Subcutaneous abdominal adipose tissue (tissue), 5 donors: ENCODE data around the gene RAC2.
"Not testable (repeated sequence)": the region's sequence is repeated elsewhere in the genome, so short reads cannot be mapped to it uniquely, and the experiment has no call there.

Experiments
- H3K27ac ChIP-seq: one replicate; pipeline ENCODE4 v1.7.0; 2013; ENCODE audit warnings: low read depth, mild to moderate bottlenecking, inconsistent platforms, low read length, moderate library complexity
- H3K27me3 ChIP-seq, 5 donors: one replicate each; pipeline ENCODE4 v1.7.0; 2013; ENCODE audit warnings: low read length in 5 of 5, inconsistent platforms in 1 of 5; ENCODE audit not compliant: control insufficient read depth in 5 of 5, insufficient read depth in 4 of 5
- H3K36me3 ChIP-seq, 5 donors: one replicate each; pipeline ENCODE4 v1.7.0; 2013; ENCODE audit warnings: low read length in 5 of 5; ENCODE audit not compliant: control insufficient read depth in 5 of 5, insufficient read depth in 5 of 5
- H3K4me1 ChIP-seq, 5 donors: one replicate each; pipeline ENCODE4 v1.7.0; 2013; ENCODE audit warnings: low read length in 5 of 5, mild to moderate bottlenecking in 3 of 5, moderate library complexity in 1 of 5; ENCODE audit not compliant: control insufficient read depth in 5 of 5, insufficient read depth in 5 of 5
- H3K4me3 ChIP-seq, 5 donors: one replicate each; pipeline ENCODE4 v1.7.0; 2013; ENCODE audit warnings: low read length in 5 of 5, low read depth in 1 of 5
- H3K9ac ChIP-seq, 5 donors: one replicate each; pipeline ENCODE4 v1.7.0; 2013; ENCODE audit warnings: low read length in 5 of 5, mild to moderate bottlenecking in 4 of 5, moderate library complexity in 3 of 5
- H3K9me3 ChIP-seq, 5 donors: one replicate each; pipeline ENCODE4 v1.7.0; 2013; ENCODE audit warnings: low read length in 5 of 5; ENCODE audit not compliant: control insufficient read depth in 5 of 5
- donor health status: healthy.
- donor health status: healthy.
- donor health status: healthy.
- donor health status: healthy.
- donor health status: healthy.

RAC2 gene

DNA sequence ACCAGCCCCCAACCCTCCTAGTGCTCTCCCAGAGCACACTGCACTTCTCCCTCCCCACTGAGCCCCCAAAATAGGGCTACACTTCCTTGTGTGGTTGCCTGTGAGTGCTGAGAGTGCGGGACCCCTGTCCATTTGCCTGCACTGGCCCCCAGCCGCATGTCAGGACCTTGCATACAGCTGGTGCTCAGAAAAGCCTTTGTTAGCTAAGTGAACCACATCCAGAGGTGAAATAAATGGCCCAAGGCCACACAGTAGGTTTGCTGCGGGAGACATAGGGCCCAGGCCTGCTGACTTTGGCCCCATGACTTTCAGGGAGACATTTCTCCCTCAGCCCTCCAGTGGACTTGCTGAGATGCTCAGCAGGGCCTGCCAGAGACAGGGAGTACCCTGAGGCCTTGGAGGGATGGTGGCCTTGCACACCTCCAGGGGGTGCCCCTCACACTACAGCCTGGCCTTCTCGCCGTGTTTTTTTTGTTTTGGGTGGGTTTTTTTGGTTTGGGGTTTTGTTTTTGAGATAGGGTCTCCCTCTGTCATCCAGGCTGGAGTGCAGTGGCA lies 42.0 kb downstream of the RAC2 start:
- H3K4me3 ChIP-seq, result no peak overlapping the region
- no peak overlapping the region for H3K27ac ChIP-seq
- peaks cover 0 to 3% (median 0%) of the 10 kb centered on the region in 5 donors for H3K27me3 ChIP-seq
- no peaks in the 10 kb centered on the region for H3K9me3 ChIP-seq
- H3K36me3 ChIP-seq, result no peaks in the 10 kb centered on the region
- peaks cover 13 to 25% (median 24%) of the 10 kb centered on the region in 5 donors for H3K4me1 ChIP-seq
- peak overlapping the region in 2 of 5 donors; percentile 2 to 31 for H3K9ac ChIP-seq

DNA sequence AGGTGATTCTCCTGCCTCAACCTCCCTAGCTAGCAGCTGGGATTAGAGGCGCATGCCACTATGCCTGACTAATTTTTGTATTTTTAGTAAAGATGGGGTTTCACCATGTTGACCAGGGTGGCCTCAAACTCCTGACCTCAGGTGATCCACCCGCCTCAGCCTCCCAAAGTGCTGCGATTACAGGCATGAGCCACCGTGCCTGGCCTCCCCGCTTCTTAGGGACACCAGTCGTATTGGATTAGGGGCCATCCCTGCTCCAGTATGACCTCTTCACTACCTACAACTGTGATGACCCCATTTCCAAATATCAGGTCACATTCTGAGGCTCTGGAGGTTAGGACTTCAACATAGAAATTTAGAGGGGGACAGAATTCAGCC lies 42.6 kb downstream of the RAC2 start:
- not testable (repeated sequence) for H3K4me3 ChIP-seq, H3K27ac ChIP-seq, H3K27me3 ChIP-seq, H3K36me3 ChIP-seq, H3K9me3 ChIP-seq
- Histone ChIP-seq H3K4me1 (peaks cover 15 to 32% (median 30%) of the 10 kb centered on the region in 5 donors), H3K9ac (peak overlapping the region in 1 of 5 donors; percentile 2)

DNA sequence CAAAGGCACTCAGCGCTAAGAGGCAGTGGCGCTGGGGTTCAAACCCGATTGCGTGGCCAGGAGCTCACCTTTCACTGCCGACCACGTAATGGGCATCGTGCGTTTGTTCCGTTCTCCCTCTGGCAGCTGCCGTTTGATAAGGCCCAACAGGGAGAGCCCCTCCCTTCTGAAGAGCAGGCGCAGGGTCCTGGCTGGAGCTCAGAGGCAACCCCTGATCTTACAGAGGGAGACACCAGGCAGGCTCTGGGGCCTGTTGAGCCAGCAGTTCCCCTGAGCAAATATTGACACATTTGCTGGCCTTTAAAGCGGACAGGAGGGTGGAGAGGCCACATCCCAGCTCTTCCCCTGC lies 44.3 kb downstream of the RAC2 start:
- Histone ChIP-seq H3K9ac (peak overlapping the region in 4 of 5 donors; percentile 48 to 83 (median 64)), H3K9me3 (no peaks in the 10 kb centered on the region), H3K4me3 (peak overlapping the region; percentile 5 to 83 (median 55)), H3K36me3 (no peaks in the 10 kb centered on the region), H3K27me3 (peaks cover 0 to 3% (median 0%) of the 10 kb centered on the region in 5 donors), H3K27ac (no peak overlapping the region), H3K4me1 (peaks cover 21 to 40% (median 38%) of the 10 kb centered on the region in 5 donors)

DNA sequence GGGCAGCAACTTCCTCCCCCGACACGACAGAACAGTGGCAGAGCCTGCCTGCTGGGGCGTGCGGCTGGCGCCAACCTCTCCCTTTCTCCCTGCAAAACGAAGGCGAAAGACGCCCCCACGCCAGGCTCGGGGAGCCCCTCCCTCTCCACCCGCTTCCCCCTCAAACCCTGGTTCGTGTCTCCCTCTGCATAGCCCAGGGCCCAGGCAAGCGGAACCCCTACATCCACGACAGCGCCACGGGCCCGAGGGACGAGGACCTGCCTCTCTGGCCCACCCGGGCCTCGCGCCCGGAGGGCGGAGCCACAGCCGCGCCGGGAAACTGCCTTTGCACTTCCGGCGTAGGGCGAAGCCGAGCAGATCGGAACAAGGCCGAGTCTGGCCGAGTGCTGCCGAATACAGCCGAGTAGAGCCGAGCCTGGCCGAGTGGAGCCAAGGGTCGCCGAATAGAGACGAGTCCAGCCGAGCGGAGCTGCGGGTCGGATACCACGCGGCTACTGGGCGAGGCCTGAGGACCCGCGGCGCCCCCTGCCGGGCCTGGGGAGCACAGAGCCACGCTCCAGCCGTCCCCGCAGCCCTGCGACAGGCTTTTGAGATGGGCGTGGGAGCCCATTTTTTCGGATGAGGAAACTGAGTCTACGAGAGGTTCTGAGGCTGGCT lies 44.8 kb downstream of the RAC2 start:
- H3K27ac ChIP-seq, result peak overlapping the region; percentile 95
- peak overlapping the region; percentile 81 to 98 (median 98) for H3K9ac ChIP-seq
- H3K27me3 ChIP-seq, result peaks cover 0 to 3% (median 0%) of the 10 kb centered on the region in 5 donors
- H3K4me3 ChIP-seq, result peak overlapping the region; percentile 55 to 83 (median 76)
- no peaks in the 10 kb centered on the region for H3K9me3 ChIP-seq
- no peaks in the 10 kb centered on the region for H3K36me3 ChIP-seq
- H3K4me1 ChIP-seq, result peaks cover 21 to 44% (median 38%) of the 10 kb centered on the region in 5 donors

DNA sequence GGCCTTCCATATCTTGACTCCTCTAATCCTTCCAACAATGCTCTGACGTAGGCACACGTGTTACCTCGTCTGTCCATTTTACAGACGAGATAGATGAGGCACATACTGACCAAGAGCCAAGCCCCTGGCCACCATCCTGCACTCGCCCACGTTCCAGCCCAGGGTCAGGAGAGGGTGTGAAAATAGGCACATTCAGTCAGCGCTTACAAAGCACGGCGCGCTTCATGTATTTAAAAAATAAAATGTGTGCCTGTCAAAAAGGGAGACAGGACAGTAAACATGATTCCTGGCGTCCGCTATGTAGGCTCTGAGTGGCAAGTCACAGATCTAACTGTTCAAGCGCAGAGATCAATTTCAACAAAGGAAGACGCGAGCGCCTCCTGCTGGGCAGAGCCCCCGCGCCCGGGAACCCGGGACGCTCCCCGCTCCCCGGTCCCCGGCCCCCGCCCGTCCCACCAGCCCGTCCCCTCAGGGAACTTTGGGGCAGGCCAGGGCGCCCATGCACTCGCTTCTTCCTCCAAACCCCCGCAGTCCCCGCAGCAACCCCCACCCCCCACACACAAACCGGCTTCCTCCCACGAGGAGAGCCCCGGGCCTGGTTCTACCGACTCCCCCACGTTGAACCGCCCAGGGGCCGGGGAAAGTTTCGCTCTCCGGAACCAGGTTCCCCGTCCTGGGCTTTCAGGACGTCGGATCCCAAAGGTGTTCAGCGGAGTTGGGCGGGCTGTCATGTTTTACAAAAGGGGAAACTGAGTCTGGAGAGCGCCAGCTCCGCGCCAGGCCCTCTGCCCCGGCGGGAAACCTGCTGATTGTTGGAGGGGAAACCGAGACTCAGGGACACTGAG lies 45.6 kb downstream of the RAC2 start:
- Histone ChIP-seq H3K4me1 (peaks cover 23 to 49% (median 44%) of the 10 kb centered on the region in 5 donors), H3K9me3 (no peaks in the 10 kb centered on the region), H3K27ac (peak overlapping the region; percentile 95), H3K36me3 (no peaks in the 10 kb centered on the region), H3K4me3 (peak overlapping the region; percentile 39 to 83 (median 76)), H3K27me3 (peaks cover 0 to 3% (median 0%) of the 10 kb centered on the region in 5 donors), H3K9ac (peak overlapping the region; percentile 81 to 98 (median 98))

DNA sequence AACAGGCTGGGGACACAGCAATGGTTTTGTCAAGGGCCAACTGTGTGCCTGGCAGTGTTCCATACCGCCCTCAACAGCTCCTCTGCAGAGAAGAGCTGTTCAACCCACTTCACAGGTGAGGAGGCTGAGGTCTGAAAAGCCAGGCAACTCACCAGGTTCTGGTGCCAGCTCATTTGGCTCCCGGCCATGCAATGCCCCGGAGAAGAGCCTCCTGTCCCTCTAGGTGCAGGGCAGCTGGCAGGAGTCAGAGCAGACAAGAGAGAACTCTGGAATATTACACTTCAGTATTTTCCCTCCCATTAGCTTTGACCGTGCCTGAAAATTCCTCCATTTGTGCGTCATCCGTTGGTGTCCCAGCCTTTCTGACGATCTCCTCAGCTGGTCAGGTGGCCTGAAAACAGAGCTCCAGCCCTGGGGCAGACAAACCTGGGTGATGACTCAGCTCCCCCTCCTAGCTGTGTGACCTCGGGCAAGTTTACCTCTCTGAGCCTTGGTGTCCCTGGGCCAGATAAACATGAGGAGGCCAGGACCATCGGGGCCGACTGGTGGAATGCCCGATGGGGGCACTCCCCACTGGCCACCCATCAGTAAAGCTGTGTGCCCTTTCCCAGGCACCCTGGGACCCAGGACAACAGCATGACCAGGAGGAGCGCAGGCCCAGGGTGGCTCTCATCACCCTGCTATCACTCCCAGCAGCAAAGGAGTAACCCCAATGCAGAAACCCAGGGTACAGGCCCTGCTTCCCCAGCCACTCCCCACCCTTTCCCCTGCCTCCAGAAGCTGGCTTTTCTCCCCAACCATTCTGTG lies 46.4 kb downstream of the RAC2 start:
- peak overlapping the region in 4 of 5 donors; percentile 44 to 71 (median 60) for H3K9ac ChIP-seq
- peak overlapping the region; percentile 95 for H3K27ac ChIP-seq
- peaks cover 24 to 53% (median 49%) of the 10 kb centered on the region in 5 donors for H3K4me1 ChIP-seq
- H3K36me3 ChIP-seq, result no peaks in the 10 kb centered on the region
- no peaks in the 10 kb centered on the region for H3K27me3 ChIP-seq
- H3K9me3 ChIP-seq, result no peaks in the 10 kb centered on the region
- peak overlapping the region in 3 of 5 donors; percentile 24 to 83 (median 38) for H3K4me3 ChIP-seq

DNA sequence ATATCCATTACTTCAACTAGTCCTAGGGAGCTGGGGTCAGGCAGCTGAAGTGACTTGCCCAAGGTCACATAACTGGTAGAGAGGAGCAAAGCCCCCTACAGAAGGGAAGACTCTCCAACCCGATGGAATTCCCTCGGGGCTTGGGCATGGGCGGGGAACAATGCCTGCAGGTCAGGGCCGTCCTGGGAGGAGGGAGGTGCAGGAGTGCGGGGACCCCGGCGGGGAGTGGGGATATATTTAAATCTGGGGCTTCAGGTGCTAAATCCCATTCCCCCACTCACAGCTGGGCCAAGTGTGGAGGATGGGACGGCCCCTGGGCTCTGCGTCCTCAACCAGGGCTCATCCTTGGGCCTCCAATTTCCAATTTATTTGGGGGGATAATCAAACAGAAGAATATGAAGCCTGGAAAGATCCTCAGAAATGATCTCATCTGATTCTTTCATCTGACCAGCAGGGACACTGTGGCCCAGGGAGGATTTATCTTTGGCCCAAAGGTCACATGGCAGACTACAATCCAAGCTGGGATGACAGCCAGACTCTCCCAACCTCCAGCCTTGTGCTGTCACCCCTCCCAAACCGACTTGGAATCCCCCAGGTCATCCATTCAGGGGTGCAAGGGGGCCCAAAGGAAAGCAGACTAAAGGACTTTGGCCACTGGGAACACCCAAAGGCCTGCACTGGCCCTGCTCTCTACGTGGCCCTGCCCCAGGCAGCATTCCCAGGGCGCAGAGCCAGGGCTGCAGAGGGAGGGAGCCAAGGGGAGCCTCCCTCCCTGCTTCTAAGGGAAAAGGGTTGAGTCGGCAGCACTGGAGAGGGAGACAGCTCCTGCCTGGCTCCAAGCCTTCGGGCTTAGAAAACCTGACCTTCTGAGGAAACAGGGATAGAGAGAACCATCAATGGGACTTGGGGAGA lies 47.3 kb downstream of the RAC2 start:
- H3K4me1 ChIP-seq, result peaks cover 24 to 53% (median 49%) of the 10 kb centered on the region in 5 donors
- H3K36me3 ChIP-seq, result no peaks in the 10 kb centered on the region
- peak overlapping the region in 2 of 5 donors; percentile 24 to 28 for H3K4me3 ChIP-seq

DNA sequence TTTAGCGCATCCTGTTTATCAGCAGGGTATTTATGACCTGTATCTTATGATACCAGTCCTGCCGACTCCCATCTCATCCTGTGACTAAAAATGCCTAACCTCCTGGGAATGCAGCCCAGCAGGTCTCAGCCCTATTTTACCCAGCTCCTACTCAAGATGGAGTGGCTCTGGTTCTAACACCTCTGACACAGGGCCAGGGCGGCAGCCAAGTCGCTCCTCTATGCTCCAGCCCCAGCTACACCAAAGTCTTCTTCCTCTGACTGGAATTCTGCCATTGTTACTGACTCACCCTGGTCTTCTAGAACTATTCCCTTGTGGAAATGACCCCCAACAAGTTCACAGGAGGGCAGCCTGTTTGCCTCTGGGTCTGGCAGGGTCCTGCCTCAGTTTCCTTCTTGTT lies 48.1 kb downstream of the RAC2 start:
- Histone ChIP-seq H3K36me3 (no peaks in the 10 kb centered on the region), H3K27ac (peak overlapping the region; percentile 95), H3K9me3 (no peaks in the 10 kb centered on the region), H3K9ac (peak overlapping the region in 1 of 5 donors; percentile 43), H3K4me3 (no peak overlapping the region), H3K4me1 (peaks cover 24 to 53% (median 49%) of the 10 kb centered on the region in 5 donors), H3K27me3 (no peaks in the 10 kb centered on the region)

More for the DNA sequence above, 47.3 kb downstream of the RAC2 start:
- no peaks in the 10 kb centered on the region for H3K9me3 ChIP-seq
- peak overlapping the region; percentile 95 for H3K27ac ChIP-seq
- no peaks in the 10 kb centered on the region for H3K27me3 ChIP-seq
- H3K9ac ChIP-seq, result peak overlapping the region in 4 of 5 donors; percentile 50 to 71 (median 70)

DNA sequence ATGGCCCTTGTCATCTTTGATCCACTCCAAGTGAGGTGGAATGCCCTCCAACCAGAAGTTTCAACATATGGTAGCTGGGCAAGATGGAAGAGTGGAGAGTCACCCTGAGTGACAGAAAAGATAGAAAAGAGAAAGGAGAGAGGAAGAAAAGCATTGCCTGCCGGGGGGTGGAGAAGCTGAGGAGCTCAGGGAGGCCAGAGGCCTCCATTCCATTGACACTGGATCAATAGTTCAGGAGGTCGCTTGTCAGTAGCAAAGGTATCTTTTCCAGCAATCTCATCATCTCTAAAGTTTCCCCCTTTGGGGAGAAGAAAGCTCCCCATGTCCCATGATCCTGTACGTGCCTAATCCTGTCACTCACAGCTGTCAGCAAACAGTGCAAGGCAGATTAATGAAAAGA lies 49.3 kb downstream of the RAC2 start:
- Histone ChIP-seq H3K4me1 (peaks cover 24 to 51% (median 48%) of the 10 kb centered on the region in 5 donors), H3K27me3 (no peaks in the 10 kb centered on the region), H3K9me3 (no peaks in the 10 kb centered on the region), H3K27ac (peak overlapping the region; percentile 95), H3K36me3 (no peaks in the 10 kb centered on the region), H3K4me3 (no peak overlapping the region), H3K9ac (no peak overlapping the region)
